Endodermal cell (in vitro differentiated cells): Measurements from ENCODE around the gene CREG1. TPM values are rescaled to one million over a fixed set of nuclear protein-coding genes. Genes with fewer than 3 reads are reported as not detected.
"Not testable (repeated sequence)": the region's sequence is repeated elsewhere in the genome, so short reads cannot be mapped to it uniquely, and the experiment has no call there.

Source experiments
- DNase-seq: peaks from one replicate; pipeline ENCODE4 v3.0.0-alpha.2; 2017
- H3K27ac ChIP-seq: 2 replicates; pipeline ENCODE4 v1.5.1; 2013; ENCODE audit warnings: mild to moderate bottlenecking, low read depth, low read length, moderate library complexity
- H3K27me3 ChIP-seq: 2 replicates; pipeline ENCODE4 v1.6.1; 2013; ENCODE audit warnings: mild to moderate bottlenecking, low read length, moderate library complexity; ENCODE audit not compliant: insufficient read depth, control insufficient read depth, poor library complexity, severe bottlenecking
- H3K36me3 ChIP-seq: 2 replicates; pipeline ENCODE4 v1.7.0; 2013; ENCODE audit warnings: mild to moderate bottlenecking, low read length, moderate library complexity; ENCODE audit not compliant: control insufficient read depth, insufficient read depth
- H3K4me1 ChIP-seq: one replicate; pipeline ENCODE4 v1.7.0; 2013; ENCODE audit warnings: low read length; ENCODE audit not compliant: control insufficient read depth, insufficient read depth
- H3K4me3 ChIP-seq: 2 replicates; pipeline ENCODE4 v1.5.1; 2013; ENCODE audit warnings: mild to moderate bottlenecking, low read length, moderate library complexity
- H3K9ac ChIP-seq: 2 replicates; pipeline ENCODE4 v1.6.1; 2013; ENCODE audit warnings: mild to moderate bottlenecking, low read length, moderate library complexity; ENCODE audit not compliant: poor library complexity, severe bottlenecking; ENCODE audit errors: extremely low read depth
- H3K9me3 ChIP-seq: 2 replicates; pipeline ENCODE4 v1.6.1; 2013; ENCODE audit warnings: mild to moderate bottlenecking, low read length, moderate library complexity; ENCODE audit not compliant: control insufficient read depth
- H3K27ac Mint-ChIP-seq: 2 replicates; pipeline ENCODE4 v1.8.0; 2020; ENCODE audit warnings: mixed read lengths
- H3K27me3 Mint-ChIP-seq: 2 replicates; pipeline ENCODE4 v1.8.0; 2021; ENCODE audit warnings: mild to moderate bottlenecking, mixed read lengths; ENCODE audit not compliant: insufficient read depth
- H3K36me3 Mint-ChIP-seq: 2 replicates; pipeline ENCODE4 v1.8.0; 2020; ENCODE audit warnings: low read depth, mixed read lengths
- H3K4me1 Mint-ChIP-seq: 2 replicates; pipeline ENCODE4 v1.8.0; 2020; ENCODE audit warnings: mixed read lengths
- H3K4me3 Mint-ChIP-seq: 2 replicates; pipeline ENCODE4 v1.8.0; 2020; ENCODE audit warnings: mild to moderate bottlenecking, moderate library complexity, mixed read lengths
- H3K9me3 Mint-ChIP-seq: 2 replicates; pipeline ENCODE4 v1.8.0; 2020; ENCODE audit warnings: mild to moderate bottlenecking, mixed read lengths
- WGBS, 2 experiments: methylation state at CpG; one replicate each; pipeline versions ENCODE4 v1.1.5 to v1.1.7; 2013; ENCODE audit warnings: missing lambda C conversion rate in 2 of 2, mixed read lengths in 1 of 2; ENCODE audit not compliant: insufficient coverage in 1 of 2, insufficient read length in 1 of 2; 5-methylcytosine and 5-hydroxymethylcytosine counted together
- total RNA-seq, 2 donors: library from RNA; stranded (reverse); fragmentation: NEBNext Ultra II Directional in 1 of 2; extraction: Animal tissue kit (Norgen Biotek cat#: 25700) in 1 of 2; gene quantifications; 2 replicates in 1 of 2; 3 replicates in 1 of 2; pipeline ENCODE4 v1.2.1, GENCODE V29; 2021
- TF ChIP-seq, protein P1 (sequence below): fragments of 200-600 bp; sonication (generic); conservative IDR thresholded peaks from 2 replicates; pipeline ENCODE4 v1.5.0; 2021; ENCODE audit warnings: antibody characterized with exemption, mild to moderate bottlenecking

CREG1 gene
- total RNA-seq, 2 donors from 2014 or later, result 19.0 to 19.7 TPM

GRCh38 chr1:167578939-167579521, 25.5 kb upstream of the CREG1 start:
- Mint-ChIP-seq H3K4me1 (no peaks in the 10 kb centered on the region), H3K27ac (no peak overlapping the region), H3K9me3 (peaks cover 6% of the 10 kb centered on the region), H3K27me3 (peaks cover 7% of the 10 kb centered on the region), H3K4me3 (no peak overlapping the region), H3K36me3 (no peaks in the 10 kb centered on the region)
- Histone ChIP-seq H3K4me1 (no peaks in the 10 kb centered on the region), H3K27me3 (no peaks in the 10 kb centered on the region), H3K9ac (no peak overlapping the region), H3K4me3 (no peak overlapping the region), H3K9me3 (no peaks in the 10 kb centered on the region), H3K36me3 (no peaks in the 10 kb centered on the region), H3K27ac (no peak overlapping the region)
- WGBS, 2 experiments, result 0 to 75% methylated on average over 1 to 2 of the region's 2 CpGs
- TF ChIP-seq, protein P1, sequence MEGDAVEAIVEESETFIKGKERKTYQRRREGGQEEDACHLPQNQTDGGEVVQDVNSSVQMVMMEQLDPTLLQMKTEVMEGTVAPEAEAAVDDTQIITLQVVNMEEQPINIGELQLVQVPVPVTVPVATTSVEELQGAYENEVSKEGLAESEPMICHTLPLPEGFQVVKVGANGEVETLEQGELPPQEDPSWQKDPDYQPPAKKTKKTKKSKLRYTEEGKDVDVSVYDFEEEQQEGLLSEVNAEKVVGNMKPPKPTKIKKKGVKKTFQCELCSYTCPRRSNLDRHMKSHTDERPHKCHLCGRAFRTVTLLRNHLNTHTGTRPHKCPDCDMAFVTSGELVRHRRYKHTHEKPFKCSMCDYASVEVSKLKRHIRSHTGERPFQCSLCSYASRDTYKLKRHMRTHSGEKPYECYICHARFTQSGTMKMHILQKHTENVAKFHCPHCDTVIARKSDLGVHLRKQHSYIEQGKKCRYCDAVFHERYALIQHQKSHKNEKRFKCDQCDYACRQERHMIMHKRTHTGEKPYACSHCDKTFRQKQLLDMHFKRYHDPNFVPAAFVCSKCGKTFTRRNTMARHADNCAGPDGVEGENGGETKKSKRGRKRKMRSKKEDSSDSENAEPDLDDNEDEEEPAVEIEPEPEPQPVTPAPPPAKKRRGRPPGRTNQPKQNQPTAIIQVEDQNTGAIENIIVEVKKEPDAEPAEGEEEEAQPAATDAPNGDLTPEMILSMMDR, result no peak
- DNase-seq, result no peak

GRCh38 chr1:167575649-167576048, 22.1 kb upstream of the CREG1 start:
- Mint-ChIP-seq H3K27ac (no peak overlapping the region), H3K4me1 (no peaks in the 10 kb centered on the region), H3K36me3 (no peaks in the 10 kb centered on the region), H3K9me3 (peaks cover 18% of the 10 kb centered on the region), H3K4me3 (no peak overlapping the region), H3K27me3 (peaks cover 4% of the 10 kb centered on the region)
- Histone ChIP-seq H3K9me3 (peaks cover 6% of the 10 kb centered on the region), H3K27ac (no peak overlapping the region), H3K4me3 (no peak overlapping the region), H3K9ac (no peak overlapping the region), H3K27me3 (no peaks in the 10 kb centered on the region), H3K4me1 (no peaks in the 10 kb centered on the region), H3K36me3 (no peaks in the 10 kb centered on the region)
- TF ChIP-seq, protein P1, result no peak
- no peak for DNase-seq
- 82 to 85% methylated on average over 6 to 11 of the region's 13 CpGs for WGBS, 2 experiments

GRCh38 chr1:167573035-167573434, 19.5 kb upstream of the CREG1 start:
- H3K36me3 Mint-ChIP-seq, result no peaks in the 10 kb centered on the region
- no peak for DNase-seq

DNA sequence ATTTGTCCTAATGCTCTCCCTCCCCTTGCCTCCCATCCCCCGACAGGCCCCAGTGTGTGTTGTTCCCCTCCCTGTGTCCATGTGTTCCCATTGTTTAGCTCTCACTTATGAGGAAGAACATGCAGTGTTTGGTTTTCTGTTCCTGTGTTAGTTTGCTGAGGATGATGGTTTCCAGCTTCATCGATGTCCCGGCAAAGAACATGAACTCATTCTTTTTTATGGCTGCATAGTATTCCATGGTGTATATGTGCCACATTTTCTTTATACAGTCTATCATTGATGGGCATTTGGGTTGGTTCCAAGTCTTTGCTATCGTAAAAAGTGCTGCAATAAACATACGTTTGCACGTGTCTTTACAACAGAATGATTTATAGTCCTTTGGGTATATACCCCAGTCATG, 17.1 kb upstream of the CREG1 start:
- H3K36me3 ChIP-seq, H3K27me3 Mint-ChIP-seq, H3K36me3 Mint-ChIP-seq, H3K9me3 ChIP-seq, H3K27ac ChIP-seq, DNase-seq, H3K27ac Mint-ChIP-seq, H3K4me3 ChIP-seq, H3K4me3 Mint-ChIP-seq, H3K9ac ChIP-seq, H3K27me3 ChIP-seq, H3K4me1 ChIP-seq, H3K4me1 Mint-ChIP-seq: not testable (repeated sequence)
- 92 to 100% methylated on average over 4 to 6 of the region's 6 CpGs for WGBS, 2 experiments
- H3K9me3 Mint-ChIP-seq, result peaks cover 18% of the 10 kb centered on the region

More at GRCh38 chr1:167573035-167573434, 19.5 kb upstream of the CREG1 start:
- Mint-ChIP-seq H3K4me3 (no peak overlapping the region), H3K9me3 (peaks cover 18% of the 10 kb centered on the region), H3K4me1 (no peaks in the 10 kb centered on the region), H3K27me3 (peaks cover 4% of the 10 kb centered on the region), H3K27ac (no peak overlapping the region)
- H3K27me3 ChIP-seq, result no peaks in the 10 kb centered on the region
- H3K4me1 ChIP-seq, result no peaks in the 10 kb centered on the region
- H3K9ac ChIP-seq, result no peak overlapping the region
- TF ChIP-seq, protein P1, result no peak
- H3K9me3 ChIP-seq, result peaks cover 6% of the 10 kb centered on the region
- no peak overlapping the region for H3K4me3 ChIP-seq
- H3K27ac ChIP-seq, result no peak overlapping the region
- H3K36me3 ChIP-seq, result no peaks in the 10 kb centered on the region
- 77 to 100% methylated on average over 1 to 2 of the region's 2 CpGs for WGBS, 2 experiments
